Measurements from ENCODE around the gene CDRT15.

CDRT15 gene

GRCh38 chr17:14225254-14225980, 11.2 kb downstream of the CDRT15 start:
- TF ChIP-seq CTCF (IDR thresholded peaks at IDR 0.05; ENCODE audit: control extremely low read depth, extremely low read depth, low read depth, missing control alignments): no peak
- ChIA-PET POLR2A (no interaction called here), CTCF (interaction anchor here (1.6 kb wide), 1 partner anchor 10 kb away, joined by 3 read pairs; no protein-coding TSS in a partner anchor)
- no peak for DNase-seq (ENCODE audit: extremely low spot score)

DNA sequence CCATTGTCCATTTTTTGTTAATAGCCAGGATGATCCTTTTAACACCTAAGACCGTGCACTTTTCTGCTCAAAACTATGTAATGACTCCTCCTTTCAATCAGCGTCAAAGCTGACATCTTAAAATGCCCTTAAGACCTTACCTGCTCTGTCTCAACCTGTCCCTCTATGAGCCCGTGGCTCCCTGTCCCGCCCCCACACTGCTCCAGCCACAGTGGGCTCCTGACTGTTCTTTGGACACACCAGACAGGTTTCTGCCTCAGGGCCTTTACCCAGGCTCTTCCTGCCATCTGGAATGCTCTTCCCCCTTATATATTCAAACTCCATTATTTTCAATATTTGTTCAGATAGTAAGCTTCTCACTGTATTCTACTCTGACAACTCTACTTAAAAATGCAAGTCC, 14.1 kb downstream of the CDRT15 start:
- no peak for TF ChIP-seq CTCF (IDR thresholded peaks at IDR 0.05; ENCODE audit: control extremely low read depth, extremely low read depth, low read depth, missing control alignments)

DNA sequence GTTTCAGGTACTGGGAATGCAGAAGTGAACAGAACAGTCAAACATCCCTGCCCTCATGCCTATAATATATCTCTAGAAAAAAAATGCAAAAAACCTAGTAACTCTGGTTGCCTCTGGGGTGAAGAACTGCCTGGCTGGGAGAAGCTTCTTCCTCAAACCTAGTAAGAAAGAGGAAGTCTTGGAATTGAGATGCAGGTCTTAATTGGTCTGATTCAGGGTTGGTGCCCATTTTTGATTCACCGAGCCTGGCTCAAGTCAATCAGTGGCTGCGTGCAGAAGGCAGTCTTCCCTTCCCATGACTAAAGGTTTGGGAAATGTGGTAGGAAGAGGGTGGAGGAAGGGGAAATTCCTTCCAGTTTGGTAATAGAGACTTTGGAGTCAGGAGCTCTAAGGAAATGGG, 22.4 kb downstream of the CDRT15 start:
- ChIA-PET CTCF (interaction anchor here (1.2 kb wide), 1 partner anchor 712 kb away, joined by 4 read pairs; no protein-coding TSS in a partner anchor), POLR2A (no interaction called here)
- no peak for TF ChIP-seq CTCF (IDR thresholded peaks at IDR 0.05; ENCODE audit: control extremely low read depth, extremely low read depth, low read depth, missing control alignments)
- DNase-seq (ENCODE audit: extremely low spot score): no peak

More for the DNA sequence above, 14.1 kb downstream of the CDRT15 start:
- ChIA-PET CTCF (interaction anchor here (1.1 kb wide), 1 partner anchor 11 kb away, joined by 3 read pairs; no protein-coding TSS in a partner anchor), POLR2A (no interaction called here)
- no peak for DNase-seq (ENCODE audit: extremely low spot score)

DNA sequence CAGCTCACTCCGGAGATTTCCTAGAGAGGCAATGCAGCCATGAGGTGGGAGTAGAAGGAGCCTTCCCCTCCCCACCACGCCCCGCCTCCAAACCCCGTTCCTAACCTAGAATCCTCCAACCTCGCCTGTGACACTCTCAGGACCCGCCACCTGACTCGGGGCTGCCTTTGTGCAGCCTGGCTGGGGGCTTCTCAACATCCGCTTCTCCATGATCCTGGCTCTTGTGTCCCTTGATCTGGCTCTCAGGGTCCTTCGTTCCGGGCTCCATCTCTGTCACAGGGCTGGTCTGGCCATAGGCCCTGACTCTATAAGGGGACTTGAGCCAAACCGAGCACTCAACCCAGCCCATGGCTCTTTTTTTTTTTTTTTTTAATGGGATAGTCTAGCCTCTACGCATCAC, 24.3 kb downstream of the CDRT15 start:
- no peak for TF ChIP-seq CTCF (IDR thresholded peaks at IDR 0.05; ENCODE audit: control extremely low read depth, extremely low read depth, low read depth, missing control alignments)
- POLR2A ChIA-PET: no interaction called here
- CTCF ChIA-PET: interaction anchor here (1.3 to 2.4 kb wide), 7 partner anchors 8 to 714 kb away, joined by 3 to 10 read pairs (median 6); partner anchors contain the start of gene HS3ST3B1

GRCh38 chr17:14211801-14212200, 24.9 kb downstream of the CDRT15 start:
- CTCF ChIA-PET: interaction anchor here (0.9 to 2.4 kb wide), 9 partner anchors 8 to 714 kb away, joined by 3 to 10 read pairs (median 4); partner anchors contain the start of gene HS3ST3B1
- peak; percentile 47 for TF ChIP-seq CTCF (IDR thresholded peaks at IDR 0.05; ENCODE audit: control extremely low read depth, extremely low read depth, low read depth, missing control alignments)
- DNase-seq (ENCODE audit: extremely low spot score): peak; percentile 47
- POLR2A ChIA-PET: no interaction called here

More for the DNA sequence above, 24.3 kb downstream of the CDRT15 start:
- no peak for DNase-seq (ENCODE audit: extremely low spot score)

GRCh38 chr17:14211246-14211645, 25.4 kb downstream of the CDRT15 start:
- ChIA-PET CTCF (interaction anchor here (0.9 to 2.4 kb wide), 9 partner anchors 8 to 715 kb away, joined by 3 to 10 read pairs (median 4); partner anchors contain the start of gene HS3ST3B1), POLR2A (no interaction called here)
- no peak for DNase-seq (ENCODE audit: extremely low spot score)
- no peak for TF ChIP-seq CTCF (IDR thresholded peaks at IDR 0.05; ENCODE audit: control extremely low read depth, extremely low read depth, low read depth, missing control alignments)
